ENCODE data around the gene KCNG3.

DNA sequence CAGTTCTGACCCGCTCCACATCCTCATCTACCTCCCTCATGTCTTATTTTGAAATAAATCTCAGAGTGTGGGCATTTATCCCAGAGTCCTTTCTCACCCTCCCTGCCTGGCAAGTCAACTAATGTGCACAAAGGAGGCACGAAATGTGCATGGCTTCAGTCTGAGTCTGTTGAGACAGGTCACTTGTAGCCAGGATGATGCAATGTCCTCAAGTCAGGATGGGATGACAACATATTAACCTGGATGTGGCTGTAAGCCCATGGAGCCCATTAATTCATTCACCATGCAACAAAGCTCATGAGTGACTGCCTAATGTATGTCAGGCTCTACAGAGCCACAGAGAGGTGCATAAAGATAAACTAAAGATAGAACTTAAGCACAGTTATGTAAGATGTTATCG is 34.5 kb downstream of the KCNG3 start:
- TF ChIP-seq, protein P1, sequence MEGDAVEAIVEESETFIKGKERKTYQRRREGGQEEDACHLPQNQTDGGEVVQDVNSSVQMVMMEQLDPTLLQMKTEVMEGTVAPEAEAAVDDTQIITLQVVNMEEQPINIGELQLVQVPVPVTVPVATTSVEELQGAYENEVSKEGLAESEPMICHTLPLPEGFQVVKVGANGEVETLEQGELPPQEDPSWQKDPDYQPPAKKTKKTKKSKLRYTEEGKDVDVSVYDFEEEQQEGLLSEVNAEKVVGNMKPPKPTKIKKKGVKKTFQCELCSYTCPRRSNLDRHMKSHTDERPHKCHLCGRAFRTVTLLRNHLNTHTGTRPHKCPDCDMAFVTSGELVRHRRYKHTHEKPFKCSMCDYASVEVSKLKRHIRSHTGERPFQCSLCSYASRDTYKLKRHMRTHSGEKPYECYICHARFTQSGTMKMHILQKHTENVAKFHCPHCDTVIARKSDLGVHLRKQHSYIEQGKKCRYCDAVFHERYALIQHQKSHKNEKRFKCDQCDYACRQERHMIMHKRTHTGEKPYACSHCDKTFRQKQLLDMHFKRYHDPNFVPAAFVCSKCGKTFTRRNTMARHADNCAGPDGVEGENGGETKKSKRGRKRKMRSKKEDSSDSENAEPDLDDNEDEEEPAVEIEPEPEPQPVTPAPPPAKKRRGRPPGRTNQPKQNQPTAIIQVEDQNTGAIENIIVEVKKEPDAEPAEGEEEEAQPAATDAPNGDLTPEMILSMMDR (conservative IDR thresholded peaks at IDR 0.05): no peak
- no peak for TF ChIP-seq ZFX (IDR thresholded peaks at IDR 0.05)
